ENCODE results near the gene KIF21B. TPM values are rescaled to one million over a fixed set of nuclear protein-coding genes. Genes with fewer than 3 reads are reported as not detected.

The KIF21B gene
- 10.5 TPM for polyA plus RNA-seq (2013, experiment 1 of 2)
- polyA plus RNA-seq (2013, experiment 2 of 2), result 13.0 TPM

DNA sequence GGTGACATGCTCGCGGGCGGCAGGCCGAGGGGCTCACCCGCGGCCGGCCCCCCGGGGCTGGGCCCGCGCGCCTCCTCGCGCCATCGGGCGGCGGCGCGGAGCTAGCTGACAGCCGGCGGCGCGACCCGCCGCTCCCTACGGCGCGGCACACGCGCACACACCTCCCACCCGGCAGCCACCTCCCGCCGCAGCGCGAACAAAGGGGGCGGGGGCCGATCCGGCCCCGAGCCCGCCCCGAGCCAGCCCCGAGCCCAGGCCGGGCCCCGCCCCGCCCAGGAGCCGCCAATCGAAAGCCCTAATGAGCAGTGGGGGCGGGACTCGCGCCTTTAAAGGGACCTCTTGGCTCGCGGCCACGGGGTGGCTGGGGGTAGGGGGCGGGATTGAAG lies at the start of gene KIF21B:
Gene KIF21B (minus strand): TSS at position 198 of the 386 bp plus-strand sequence. CDS start 331 bp downstream, outside the sequence.
- H3K9me3 ChIP-seq (ENCODE audit: insufficient read depth, low read depth, low read length), result no peaks in the 10 kb centered on the region
- H3K36me3 ChIP-seq (ENCODE audit: insufficient read depth, low read length), result peaks cover 3% of the 10 kb centered on the region; the same call in 1 of the 2 replicates
- H3K4me3 ChIP-seq (ENCODE audit: low read length), result peak within 1 kb of the TSS; percentile 62
- peaks cover 10% of the 10 kb centered on the region for H3K27me3 ChIP-seq (ENCODE audit: insufficient read depth, low read length)
- H3K4me1 ChIP-seq (ENCODE audit: insufficient read depth, low read length), result peaks cover 50% of the 10 kb centered on the region
- H3K27ac ChIP-seq (ENCODE audit: low read depth, low read length), result no peak within 1 kb of the TSS
- peak within 1 kb of the TSS; percentile 52 for H3K9ac ChIP-seq (ENCODE audit: low read depth, low read length)
- WGBS, result under 1% methylated on average over 46 of the region's 53 CpGs

GRCh38 chr1:201072922-201073321 lies 49.4 kb upstream of the KIF21B start:
- no peak overlapping the region for H3K27ac ChIP-seq (ENCODE audit: low read depth, low read length)
- H3K9me3 ChIP-seq (ENCODE audit: insufficient read depth, low read depth, low read length), result no peaks in the 10 kb centered on the region
- WGBS, result 93% methylated on average over 6 of the region's 6 CpGs
- no peak overlapping the region for H3K4me3 ChIP-seq (ENCODE audit: low read length)
- H3K4me1 ChIP-seq (ENCODE audit: insufficient read depth, low read length), result no peaks in the 10 kb centered on the region
- H3K27me3 ChIP-seq (ENCODE audit: insufficient read depth, low read length), result no peaks in the 10 kb centered on the region
- H3K36me3 ChIP-seq (ENCODE audit: insufficient read depth, low read length), result no peaks in the 10 kb centered on the region
- no peak overlapping the region for H3K9ac ChIP-seq (ENCODE audit: low read depth, low read length)

GRCh38 chr1:201072149-201072548 lies 48.6 kb upstream of the KIF21B start:
- H3K9me3 ChIP-seq (ENCODE audit: insufficient read depth, low read depth, low read length), result no peaks in the 10 kb centered on the region
- no peak overlapping the region for H3K27ac ChIP-seq (ENCODE audit: low read depth, low read length)
- H3K27me3 ChIP-seq (ENCODE audit: insufficient read depth, low read length), result no peaks in the 10 kb centered on the region
- no peak overlapping the region for H3K4me3 ChIP-seq (ENCODE audit: low read length)
- H3K4me1 ChIP-seq (ENCODE audit: insufficient read depth, low read length), result no peaks in the 10 kb centered on the region
- H3K9ac ChIP-seq (ENCODE audit: low read depth, low read length), result no peak overlapping the region
- WGBS, result 76% methylated on average over 5 of the region's 5 CpGs
- no peaks in the 10 kb centered on the region for H3K36me3 ChIP-seq (ENCODE audit: insufficient read depth, low read length)

DNA sequence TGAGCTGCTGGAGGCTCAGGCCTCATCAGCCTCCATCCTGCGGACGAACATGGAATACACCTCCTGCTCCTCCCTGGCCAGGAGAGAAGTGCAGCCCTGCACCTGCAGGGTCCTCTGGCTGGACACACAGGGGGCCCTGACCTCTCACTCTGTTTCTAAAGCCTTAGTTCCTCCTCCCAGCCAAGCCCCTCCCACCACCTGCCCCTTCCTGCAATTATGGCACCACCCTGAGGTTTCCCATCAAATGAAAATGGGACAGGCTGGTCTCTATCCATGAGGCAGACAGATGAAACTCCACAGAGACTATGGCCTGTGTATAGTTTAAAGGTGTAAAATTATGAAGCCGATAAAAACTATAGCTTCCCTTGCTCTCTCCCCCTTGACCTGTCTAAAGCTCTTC lies 46.1 kb upstream of the KIF21B start:
- Histone ChIP-seq H3K4me3 (ENCODE audit: low read length) (no peak overlapping the region), H3K9me3 (ENCODE audit: insufficient read depth, low read depth, low read length) (no peaks in the 10 kb centered on the region), H3K27me3 (ENCODE audit: insufficient read depth, low read length) (no peaks in the 10 kb centered on the region), H3K9ac (ENCODE audit: low read depth, low read length) (no peak overlapping the region), H3K4me1 (ENCODE audit: insufficient read depth, low read length) (no peaks in the 10 kb centered on the region), H3K36me3 (ENCODE audit: insufficient read depth, low read length) (no peaks in the 10 kb centered on the region), H3K27ac (ENCODE audit: low read depth, low read length) (no peak overlapping the region)
- 97% methylated on average over 3 of the region's 3 CpGs for WGBS

DNA sequence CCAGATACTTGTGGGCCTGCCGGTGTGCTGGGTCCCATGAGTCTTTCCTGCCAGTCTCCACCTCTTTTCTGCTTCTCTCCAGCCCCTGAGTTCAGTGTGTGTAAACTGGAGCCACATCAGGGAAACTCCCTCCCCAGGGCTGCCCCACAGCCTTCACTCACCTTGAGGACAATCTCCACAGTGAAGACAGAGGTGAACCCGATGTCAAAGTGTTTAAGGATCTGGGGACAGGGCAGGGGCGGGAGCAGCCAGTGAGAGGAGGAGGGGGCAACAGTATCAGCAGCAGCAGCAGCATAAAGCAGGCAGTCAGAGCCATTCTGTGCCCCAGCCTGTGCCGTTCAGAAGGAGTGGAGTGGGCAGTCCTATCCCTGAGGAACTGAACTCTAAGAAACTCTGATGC lies 45.5 kb upstream of the KIF21B start:
- WGBS, result 71% methylated on average over 4 of the region's 4 CpGs
- Histone ChIP-seq H3K27me3 (ENCODE audit: insufficient read depth, low read length) (no peaks in the 10 kb centered on the region), H3K36me3 (ENCODE audit: insufficient read depth, low read length) (no peaks in the 10 kb centered on the region), H3K9me3 (ENCODE audit: insufficient read depth, low read depth, low read length) (no peaks in the 10 kb centered on the region), H3K27ac (ENCODE audit: low read depth, low read length) (no peak overlapping the region), H3K4me1 (ENCODE audit: insufficient read depth, low read length) (no peaks in the 10 kb centered on the region), H3K9ac (ENCODE audit: low read depth, low read length) (no peak overlapping the region), H3K4me3 (ENCODE audit: low read length) (no peak overlapping the region)

DNA sequence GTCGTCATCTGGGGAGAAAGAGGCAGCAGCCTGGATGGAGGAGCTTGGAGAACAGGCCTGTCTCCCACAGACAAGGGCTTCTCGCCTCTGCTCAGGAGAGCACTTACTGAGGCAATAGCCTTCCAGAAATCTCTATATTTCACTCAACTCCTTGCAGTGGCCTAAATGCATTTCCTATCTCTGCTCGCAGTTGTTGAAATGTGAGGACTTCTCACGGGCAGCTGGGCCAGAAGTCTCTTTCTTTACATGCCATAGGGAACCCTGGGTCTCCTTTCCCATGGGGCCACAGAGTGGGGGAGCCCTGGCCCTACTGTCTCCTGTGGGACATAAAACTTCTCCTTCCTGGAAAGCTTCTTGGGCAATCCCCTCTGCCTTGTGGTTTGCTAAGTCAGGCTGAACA lies 43.5 kb upstream of the KIF21B start:
- WGBS, result 88% methylated on average over 4 of the region's 4 CpGs
- no peak overlapping the region for H3K9ac ChIP-seq (ENCODE audit: low read depth, low read length)
- H3K4me1 ChIP-seq (ENCODE audit: insufficient read depth, low read length), result peaks cover 5% of the 10 kb centered on the region; the same call in 1 of the 2 replicates
- H3K36me3 ChIP-seq (ENCODE audit: insufficient read depth, low read length), result no peaks in the 10 kb centered on the region
- no peaks in the 10 kb centered on the region for H3K9me3 ChIP-seq (ENCODE audit: insufficient read depth, low read depth, low read length)
- H3K27ac ChIP-seq (ENCODE audit: low read depth, low read length), result no peak overlapping the region
- H3K4me3 ChIP-seq (ENCODE audit: low read length), result no peak overlapping the region
- H3K27me3 ChIP-seq (ENCODE audit: insufficient read depth, low read length), result no peaks in the 10 kb centered on the region

DNA sequence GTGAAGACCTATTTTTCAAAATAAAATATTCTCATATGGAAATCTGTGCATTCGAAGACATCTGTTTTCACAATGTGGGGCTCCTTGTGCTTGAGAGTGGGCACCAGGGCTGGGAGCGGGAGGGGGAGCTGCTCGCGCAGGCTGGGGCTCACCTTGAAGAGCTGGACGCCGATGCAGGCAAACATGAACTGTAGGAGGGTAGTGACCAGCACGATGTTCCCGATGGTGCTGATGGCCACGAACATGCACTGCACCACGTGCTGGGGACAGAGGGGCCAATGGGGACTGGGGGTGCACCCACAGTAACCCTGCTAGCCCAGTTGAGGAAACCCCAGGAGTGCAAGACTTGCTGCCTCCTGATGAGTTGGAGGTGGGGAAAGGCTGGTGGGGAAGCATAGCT lies 42.2 kb upstream of the KIF21B start:
- WGBS, result 94% methylated on average over 10 of the region's 10 CpGs
- Histone ChIP-seq H3K27me3 (ENCODE audit: insufficient read depth, low read length) (no peaks in the 10 kb centered on the region), H3K4me3 (ENCODE audit: low read length) (no peak overlapping the region), H3K4me1 (ENCODE audit: insufficient read depth, low read length) (peaks cover 5% of the 10 kb centered on the region; the same call in 1 of the 2 replicates), H3K9me3 (ENCODE audit: insufficient read depth, low read depth, low read length) (no peaks in the 10 kb centered on the region), H3K27ac (ENCODE audit: low read depth, low read length) (no peak overlapping the region), H3K9ac (ENCODE audit: low read depth, low read length) (no peak overlapping the region), H3K36me3 (ENCODE audit: insufficient read depth, low read length) (no peaks in the 10 kb centered on the region)

GRCh38 chr1:201064806-201065205 lies 41.3 kb upstream of the KIF21B start:
- WGBS, result 88% methylated on average over 8 of the region's 8 CpGs
- H3K27me3 ChIP-seq (ENCODE audit: insufficient read depth, low read length), result no peaks in the 10 kb centered on the region
- peaks cover 8% of the 10 kb centered on the region; the same call in 1 of the 2 replicates for H3K4me1 ChIP-seq (ENCODE audit: insufficient read depth, low read length)
- no peak overlapping the region for H3K9ac ChIP-seq (ENCODE audit: low read depth, low read length)
- no peaks in the 10 kb centered on the region for H3K9me3 ChIP-seq (ENCODE audit: insufficient read depth, low read depth, low read length)
- no peak overlapping the region for H3K4me3 ChIP-seq (ENCODE audit: low read length)
- H3K27ac ChIP-seq (ENCODE audit: low read depth, low read length), result no peak overlapping the region
- no peaks in the 10 kb centered on the region for H3K36me3 ChIP-seq (ENCODE audit: insufficient read depth, low read length)

GRCh38 chr1:201063145-201063544 lies 39.6 kb upstream of the KIF21B start:
- WGBS, result 79% methylated on average over 7 of the region's 7 CpGs
- no peak overlapping the region for H3K9ac ChIP-seq (ENCODE audit: low read depth, low read length)
- H3K4me3 ChIP-seq (ENCODE audit: low read length), result no peak overlapping the region
- no peaks in the 10 kb centered on the region for H3K9me3 ChIP-seq (ENCODE audit: insufficient read depth, low read depth, low read length)
- no peak overlapping the region for H3K27ac ChIP-seq (ENCODE audit: low read depth, low read length)
- peaks cover 13% of the 10 kb centered on the region for H3K4me1 ChIP-seq (ENCODE audit: insufficient read depth, low read length)
- no peaks in the 10 kb centered on the region for H3K36me3 ChIP-seq (ENCODE audit: insufficient read depth, low read length)
- no peaks in the 10 kb centered on the region for H3K27me3 ChIP-seq (ENCODE audit: insufficient read depth, low read length)

DNA sequence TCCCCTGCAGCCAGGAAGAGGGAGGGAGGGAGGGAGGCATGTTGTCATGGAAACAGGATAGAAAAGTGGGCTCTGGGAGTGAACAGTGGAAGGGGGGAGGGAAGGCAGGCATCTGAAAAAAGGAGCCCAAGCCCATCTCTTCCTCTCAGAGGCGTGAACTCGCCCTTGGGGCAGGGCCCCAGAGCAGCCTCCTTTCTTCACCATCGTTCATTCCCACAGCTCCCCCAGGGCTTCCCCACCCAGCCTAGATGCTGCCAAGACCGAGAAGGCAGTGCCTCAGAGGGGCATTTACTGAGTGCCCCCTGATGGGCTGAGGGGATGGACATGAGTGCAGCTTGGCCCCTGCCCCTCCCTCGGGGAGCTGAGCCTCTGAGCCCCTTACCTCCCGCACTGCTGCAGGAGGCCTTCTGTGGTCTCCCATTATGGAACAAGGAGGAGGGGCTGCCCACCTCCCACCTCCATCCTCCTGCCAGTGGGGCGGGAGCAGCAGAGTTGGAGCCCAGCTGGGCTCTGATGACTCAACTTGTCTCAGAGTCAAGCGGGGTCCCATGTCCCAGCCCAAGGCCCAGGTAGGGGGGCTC lies 39.1 kb upstream of the KIF21B start:
- no peak overlapping the region for H3K9ac ChIP-seq (ENCODE audit: low read depth, low read length)
- 24% methylated on average over 8 of the region's 8 CpGs for WGBS
- no peak overlapping the region for H3K4me3 ChIP-seq (ENCODE audit: low read length)

DNA sequence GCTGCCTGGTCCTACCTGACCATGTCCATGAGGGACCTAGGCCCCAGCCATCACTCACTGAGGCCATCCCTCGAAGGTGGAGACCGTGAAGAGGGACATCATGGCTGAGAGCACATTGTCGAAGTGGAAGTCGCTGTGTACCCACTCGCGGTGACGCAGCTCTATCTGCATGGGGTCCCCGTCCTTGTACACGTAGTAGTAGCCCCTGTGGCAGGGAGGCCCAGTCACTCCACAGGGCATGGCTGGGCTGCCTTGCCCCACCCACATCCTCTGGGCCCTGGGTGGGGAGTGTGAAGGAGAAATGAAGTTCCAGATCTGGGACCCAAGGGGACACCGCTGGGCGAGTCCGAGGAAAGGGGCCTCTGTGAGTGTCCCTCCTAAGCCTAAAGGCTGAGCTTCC lies 38.4 kb upstream of the KIF21B start:
- Histone ChIP-seq H3K9me3 (ENCODE audit: insufficient read depth, low read depth, low read length) (no peaks in the 10 kb centered on the region), H3K27me3 (ENCODE audit: insufficient read depth, low read length) (no peaks in the 10 kb centered on the region), H3K4me1 (ENCODE audit: insufficient read depth, low read length) (peaks cover 13% of the 10 kb centered on the region), H3K36me3 (ENCODE audit: insufficient read depth, low read length) (no peaks in the 10 kb centered on the region), H3K4me3 (ENCODE audit: low read length) (no peak overlapping the region), H3K9ac (ENCODE audit: low read depth, low read length) (no peak overlapping the region), H3K27ac (ENCODE audit: low read depth, low read length) (no peak overlapping the region)
- 95% methylated on average over 12 of the region's 12 CpGs for WGBS

More for the DNA sequence above, 39.1 kb upstream of the KIF21B start:
- no peak overlapping the region for H3K27ac ChIP-seq (ENCODE audit: low read depth, low read length)
- H3K9me3 ChIP-seq (ENCODE audit: insufficient read depth, low read depth, low read length), result no peaks in the 10 kb centered on the region
- peaks cover 13% of the 10 kb centered on the region for H3K4me1 ChIP-seq (ENCODE audit: insufficient read depth, low read length)
- no peaks in the 10 kb centered on the region for H3K36me3 ChIP-seq (ENCODE audit: insufficient read depth, low read length)
- no peaks in the 10 kb centered on the region for H3K27me3 ChIP-seq (ENCODE audit: insufficient read depth, low read length)

GRCh38 chr1:201061049-201061448 lies 37.5 kb upstream of the KIF21B start:
- H3K9me3 ChIP-seq (ENCODE audit: insufficient read depth, low read depth, low read length), result no peaks in the 10 kb centered on the region
- H3K36me3 ChIP-seq (ENCODE audit: insufficient read depth, low read length), result no peaks in the 10 kb centered on the region
- H3K27me3 ChIP-seq (ENCODE audit: insufficient read depth, low read length), result no peaks in the 10 kb centered on the region
- H3K4me1 ChIP-seq (ENCODE audit: insufficient read depth, low read length), result peaks cover 13% of the 10 kb centered on the region
- H3K27ac ChIP-seq (ENCODE audit: low read depth, low read length), result no peak overlapping the region
- H3K9ac ChIP-seq (ENCODE audit: low read depth, low read length), result no peak overlapping the region
- no peak overlapping the region for H3K4me3 ChIP-seq (ENCODE audit: low read length)
- 95% methylated on average over 4 of the region's 4 CpGs for WGBS
